Activated T-cell treated with anti-CD3 and anti-CD28 coated beads, Interleukin-2, amount 50 U/mL, for 48 hours (primary cell): ENCODE measurements around the gene LRP3.
"Not testable (repeated sequence)": the region's sequence is repeated elsewhere in the genome, so short reads cannot be mapped to it uniquely, and the experiment has no call there.

Experiments
- DNase-seq, 2 experiments: peaks; one replicate each; pipeline ENCODE4 v3.0.0-alpha.2; 2020

LRP3 gene

GRCh38 chr19:33193865-33194362, at the start of gene LRP3:
LRP3 (plus strand) TSS chr19:33194330; CDS start chr19:33194786, 456 bp downstream.
- no peak for DNase-seq

DNA sequence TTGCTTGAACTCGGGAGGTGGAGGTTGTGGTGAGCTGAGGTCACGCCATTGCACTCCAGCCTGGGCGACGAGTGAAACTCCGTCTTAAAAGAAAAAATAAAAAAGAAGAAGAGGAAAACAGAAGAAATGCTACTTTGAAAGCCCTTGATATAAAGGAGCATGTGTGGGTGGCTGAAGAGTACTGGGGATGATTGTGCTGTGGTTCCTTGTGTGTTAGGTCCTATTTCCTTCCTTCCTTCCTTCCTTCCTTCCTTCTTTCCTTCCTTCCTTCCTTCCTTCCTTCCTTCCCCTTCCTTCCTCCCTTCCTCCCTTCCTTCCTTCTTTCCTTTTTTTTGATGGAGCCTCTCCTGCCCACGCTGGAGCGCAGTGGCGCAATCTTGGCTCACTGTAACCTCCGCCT, 47.9 kb upstream of the LRP3 start:
- no peak for DNase-seq

GRCh38 chr19:33147538-33147937, 46.6 kb upstream of the LRP3 start:
- no peak for DNase-seq

GRCh38 chr19:33150852-33151518, 43.1 kb upstream of the LRP3 start:
- no peak for DNase-seq

GRCh38 chr19:33152176-33152575, 42.0 kb upstream of the LRP3 start:
- no peak for DNase-seq

DNA sequence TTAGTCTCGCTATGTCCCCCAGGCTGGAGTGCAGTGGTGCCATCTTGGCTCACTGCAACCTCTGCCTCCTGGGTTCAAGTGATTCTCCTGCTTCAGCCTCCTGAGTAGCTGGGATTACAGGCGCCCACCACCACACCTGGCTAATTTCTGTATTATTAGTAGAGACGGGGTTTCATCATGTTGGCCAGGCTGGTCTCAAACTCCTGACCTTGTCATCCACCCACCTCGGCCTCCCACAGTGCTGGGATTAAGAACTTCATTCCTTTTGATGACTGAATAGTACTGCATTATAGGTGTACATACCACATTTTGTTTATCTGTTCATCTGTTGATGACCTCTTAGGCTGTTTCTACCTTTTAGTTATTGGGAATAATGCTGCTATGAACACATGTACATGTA, 41.5 kb upstream of the LRP3 start:
- not testable (repeated sequence) for DNase-seq

- not testable (repeated sequence) for DNase-seq
Observed at GRCh38 chr19:33154313-33154712, 39.8 kb upstream of the LRP3 start.

DNA sequence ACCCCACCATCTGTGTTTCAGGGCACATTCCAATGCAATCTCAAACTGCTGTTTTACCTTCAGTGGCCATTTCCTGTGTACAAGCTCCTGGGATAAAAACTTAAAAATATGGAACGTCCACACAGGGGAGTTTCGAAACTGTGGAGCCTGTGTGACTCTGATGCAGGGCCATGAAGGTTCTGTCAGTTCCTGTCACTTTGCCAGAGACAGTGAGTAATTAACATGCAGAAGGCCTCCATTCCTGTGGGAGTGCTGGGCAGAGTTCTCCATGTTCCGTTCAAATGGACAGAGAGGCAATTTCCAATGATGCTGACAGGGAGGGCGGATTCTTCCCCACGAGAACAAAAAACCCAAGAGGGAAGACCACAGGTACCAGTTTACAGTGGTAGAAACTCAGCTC, 37.8 kb upstream of the LRP3 start:
- no peak for DNase-seq

DNA sequence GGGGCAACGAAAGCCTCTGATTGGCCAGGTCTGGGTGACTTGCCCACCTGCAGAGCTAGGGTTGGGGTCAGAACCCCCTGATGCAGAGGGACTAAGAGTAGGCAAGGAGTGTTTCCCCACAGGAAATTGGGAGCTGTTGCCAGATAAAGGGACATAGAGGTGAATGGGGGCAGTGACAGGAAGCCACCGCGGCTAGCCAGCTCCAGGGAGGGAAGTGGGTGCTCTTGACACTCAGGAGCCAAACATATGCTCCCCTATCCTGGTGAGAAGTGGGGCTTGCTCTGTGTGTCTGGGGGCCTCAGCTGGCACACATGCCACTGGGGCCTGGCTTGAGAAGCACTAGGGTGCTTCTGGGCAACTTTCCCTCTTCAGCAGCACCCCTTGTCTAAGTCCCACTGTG, 36.2 kb upstream of the LRP3 start:
- no peak for DNase-seq

- no peak for DNase-seq
Observed at GRCh38 chr19:33158365-33158764, 35.8 kb upstream of the LRP3 start.

DNA sequence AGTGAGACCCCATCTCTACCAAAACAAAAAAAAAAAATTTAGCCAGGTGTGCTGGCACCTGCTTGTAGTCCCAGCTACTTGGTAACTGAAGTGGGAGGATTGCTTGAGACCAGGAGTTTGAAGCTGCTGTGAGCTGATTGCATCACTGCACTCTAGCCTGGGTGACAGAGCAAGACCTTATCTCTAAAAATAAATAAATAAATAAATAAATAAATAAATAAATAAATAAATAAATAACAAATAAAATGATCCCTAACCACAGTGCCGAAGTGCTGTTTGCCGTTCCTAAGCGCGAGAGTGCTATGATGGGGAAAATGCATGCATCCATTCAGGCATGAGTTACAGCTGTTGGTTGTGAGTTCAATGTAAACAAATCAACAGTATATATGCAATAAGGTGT, 35.0 kb upstream of the LRP3 start:
- DNase-seq, result no peak

DNA sequence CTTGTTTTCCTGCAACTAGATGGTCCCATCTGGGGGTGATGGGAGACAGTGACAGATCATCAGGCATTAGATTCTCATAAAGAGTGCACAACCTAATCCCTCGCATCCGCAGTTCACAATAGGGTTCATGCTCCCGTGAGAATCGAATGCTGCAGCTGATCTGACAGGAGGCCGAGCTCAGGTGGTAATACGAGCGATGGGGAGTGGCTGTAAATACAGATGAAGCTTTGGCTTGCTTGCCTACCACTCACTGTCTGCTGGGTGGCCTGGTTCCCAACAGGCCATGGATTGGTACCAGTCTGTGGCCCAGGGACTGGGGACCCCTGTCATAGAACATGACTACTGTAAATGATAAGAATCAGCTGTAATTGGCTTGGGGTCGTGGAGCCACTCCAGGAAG, 34.2 kb upstream of the LRP3 start:
- no peak for DNase-seq

GRCh38 chr19:33161201-33161600, 32.9 kb upstream of the LRP3 start:
- DNase-seq, result no peak

- no peak for DNase-seq
Observed at GRCh38 chr19:33163481-33163880, 30.6 kb upstream of the LRP3 start.

DNA sequence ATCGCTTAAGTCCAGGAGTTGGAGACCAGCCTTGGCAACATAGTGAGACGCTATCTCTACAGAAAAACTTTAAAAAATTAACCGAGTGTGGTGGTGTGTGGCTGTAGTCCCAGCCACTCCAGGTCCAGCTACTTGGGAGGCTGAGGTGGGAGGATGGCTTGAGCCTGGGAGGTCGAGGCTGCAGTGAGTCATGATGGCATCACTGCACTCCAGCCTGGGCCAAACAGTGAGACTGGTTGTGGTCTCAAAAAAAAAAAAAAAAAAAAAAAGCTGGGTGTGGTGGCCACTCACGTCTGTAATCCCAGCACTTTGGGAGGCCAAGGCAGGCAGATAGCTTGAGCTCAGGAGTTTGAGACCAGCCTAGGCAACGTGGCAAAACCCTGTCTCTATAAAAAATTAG, 28.1 kb upstream of the LRP3 start:
- DNase-seq, result not testable (repeated sequence)

DNA sequence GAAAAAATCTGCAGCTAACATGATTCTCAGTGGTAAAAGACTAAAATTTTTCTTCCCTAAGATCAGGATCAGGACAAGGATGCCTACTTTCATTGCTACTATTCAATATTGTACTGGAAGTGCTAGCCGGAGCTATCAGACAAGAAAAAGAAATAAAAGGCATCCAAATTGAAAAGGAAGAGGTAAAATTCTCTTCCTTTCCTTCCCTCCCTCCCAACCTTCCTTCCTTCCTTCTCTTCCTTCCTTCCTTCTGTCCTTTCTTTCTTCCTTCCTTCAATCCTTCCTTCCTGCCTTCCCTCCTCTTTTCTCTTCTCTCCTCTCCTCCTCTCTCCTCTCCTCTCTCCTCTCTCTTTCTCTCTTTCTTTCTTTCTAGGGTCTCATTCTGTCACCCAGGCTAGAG, 26.7 kb upstream of the LRP3 start:
- DNase-seq, result no peak

- no peak for DNase-seq
Observed at GRCh38 chr19:33168528-33168927, 25.6 kb upstream of the LRP3 start.

DNA sequence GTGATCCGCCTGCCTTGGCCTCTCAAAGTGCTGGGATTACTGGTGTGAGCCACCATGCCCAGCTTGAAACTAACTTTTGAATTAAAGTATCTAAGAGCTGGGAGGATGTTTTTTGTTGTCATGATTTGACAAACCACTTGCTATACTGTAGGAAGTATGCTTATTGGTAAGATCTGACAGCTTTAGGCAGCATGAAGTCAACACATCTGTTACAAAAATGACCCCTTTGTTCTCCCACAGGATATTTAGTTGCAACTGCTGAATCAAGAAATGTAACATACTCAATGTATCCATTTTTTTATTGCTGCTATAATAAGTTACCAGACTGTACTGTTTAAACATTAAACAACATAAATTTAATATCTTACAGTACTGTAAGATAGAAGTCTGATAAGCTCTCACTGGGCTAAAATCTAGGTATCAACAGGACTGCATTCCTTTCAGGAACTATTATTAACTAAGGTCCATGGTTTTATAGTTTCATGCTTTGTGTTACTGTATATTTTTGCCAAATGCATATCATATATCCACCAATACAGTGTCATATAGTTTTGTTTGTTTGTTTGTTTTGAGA, 22.8 kb upstream of the LRP3 start:
- no peak for DNase-seq

GRCh38 chr19:33171916-33172359, 22.2 kb upstream of the LRP3 start:
- no peak for DNase-seq

DNA sequence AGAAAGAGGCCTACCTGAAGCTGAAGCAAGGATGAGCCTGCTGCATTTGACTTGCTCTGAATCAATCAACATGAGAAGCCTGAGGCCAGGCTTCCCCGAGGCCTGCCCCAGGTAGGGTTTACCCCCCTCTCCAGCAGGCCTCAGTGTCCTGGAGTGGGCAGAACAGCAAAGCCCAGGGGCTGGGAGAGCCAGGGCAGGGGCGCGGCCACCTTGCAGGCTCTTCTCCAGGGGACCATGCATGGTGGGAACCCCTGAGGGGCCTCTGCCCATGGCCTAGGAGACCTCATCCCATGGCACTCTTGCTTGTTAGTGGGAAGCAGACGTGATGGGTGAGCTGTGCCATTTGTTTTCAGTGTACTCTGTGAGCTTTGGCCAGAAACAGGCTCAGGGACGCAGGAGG, 19.9 kb upstream of the LRP3 start:
- DNase-seq, result no peak

- DNase-seq, result no peak
Observed at GRCh38 chr19:33175156-33175782, 18.9 kb upstream of the LRP3 start.

DNA sequence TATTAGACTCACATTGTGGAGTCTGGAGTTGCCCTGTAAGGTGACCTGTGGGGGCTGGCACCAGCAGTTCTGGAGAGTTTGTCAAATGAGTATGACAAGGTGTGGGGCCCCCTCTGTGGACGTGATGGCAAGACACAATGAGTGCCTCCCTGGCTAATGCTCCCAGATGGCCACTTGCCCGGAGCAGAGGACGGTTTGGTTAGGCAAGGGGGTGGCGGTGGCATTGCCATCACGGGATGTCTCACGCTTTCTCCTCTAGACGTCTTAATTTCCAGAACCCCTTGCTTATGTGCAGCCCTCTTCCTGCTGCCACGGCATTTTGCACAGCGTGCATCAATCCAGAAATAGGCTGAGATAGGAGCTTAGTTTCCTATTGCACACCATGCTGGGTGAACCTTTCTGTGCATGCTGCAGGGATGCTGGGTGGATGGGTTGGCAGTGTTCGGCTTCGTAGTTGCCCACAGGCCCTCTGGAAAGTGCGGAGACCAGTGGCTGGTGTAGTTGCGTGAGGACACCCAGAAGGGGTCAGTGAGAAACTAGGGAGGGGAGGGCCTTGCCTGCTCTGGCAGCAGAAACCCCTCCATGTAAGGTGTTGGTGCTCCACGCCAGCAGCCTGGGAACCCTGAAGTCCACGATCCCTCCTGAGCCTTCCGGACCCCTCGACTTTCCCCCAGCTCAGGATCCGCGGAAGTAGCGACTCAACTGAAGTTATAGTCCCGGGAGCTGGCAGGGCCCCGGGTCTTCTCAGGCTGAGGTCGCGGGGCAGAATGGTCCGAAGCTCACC, 18.1 kb upstream of the LRP3 start:
- peak in 1 of 2 experiments; percentile 37 for DNase-seq

- peak; percentile 99 for DNase-seq
Observed at GRCh38 chr19:33176670-33177416, 17.3 kb upstream of the LRP3 start.
